Breast epithelium (tissue), 3 donors: Measurements from ENCODE around the gene SORBS1.

Experiments used
- POLR2A ChIP-seq: fragments of 450-650 bp; IDR thresholded peaks from one replicate; pipeline ENCODE4 v1.6.1; 2016; ENCODE audit warnings: antibody characterized with exemption, mild to moderate bottlenecking, moderate library complexity
- TF ChIP-seq, protein P1 (sequence below), 3 donors: fragments of 450-650 bp; IDR thresholded peaks; one replicate each; pipeline ENCODE4 v1.5.1; 2016 to 2017; ENCODE audit warnings: antibody characterized with exemption in 3 of 3, mild to moderate bottlenecking in 3 of 3, moderate library complexity in 3 of 3

DNA sequence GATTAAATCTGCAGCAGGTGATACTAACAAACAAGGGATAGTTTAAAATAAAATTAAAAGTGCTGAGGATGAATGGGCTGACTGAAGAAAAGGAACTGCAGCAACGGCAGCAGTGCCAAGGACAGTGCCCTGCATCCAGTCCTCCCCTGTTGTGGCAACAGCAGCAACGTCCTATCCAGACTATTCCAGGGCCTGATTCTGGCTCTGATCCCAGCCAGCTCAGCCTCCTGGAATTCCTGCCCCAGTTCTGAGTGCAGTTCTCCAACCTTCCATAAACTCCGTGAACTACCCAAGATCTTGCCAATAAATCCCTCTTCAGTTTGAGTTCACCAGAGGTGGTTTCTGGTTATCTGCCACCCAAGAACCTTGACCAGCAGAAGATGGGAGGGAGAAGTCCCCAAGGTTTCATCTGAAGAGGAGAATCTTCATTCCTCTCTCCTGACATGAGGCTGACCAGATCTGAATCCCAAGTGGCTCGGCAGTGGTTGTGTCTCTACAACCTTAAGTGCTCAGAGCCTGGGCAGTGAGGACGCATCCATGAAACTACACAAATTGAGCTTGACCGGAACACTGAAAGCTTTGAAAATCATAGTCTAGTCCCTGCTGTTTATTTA lies 115.8 kb downstream of the SORBS1 start:
- TF ChIP-seq, protein P1, sequence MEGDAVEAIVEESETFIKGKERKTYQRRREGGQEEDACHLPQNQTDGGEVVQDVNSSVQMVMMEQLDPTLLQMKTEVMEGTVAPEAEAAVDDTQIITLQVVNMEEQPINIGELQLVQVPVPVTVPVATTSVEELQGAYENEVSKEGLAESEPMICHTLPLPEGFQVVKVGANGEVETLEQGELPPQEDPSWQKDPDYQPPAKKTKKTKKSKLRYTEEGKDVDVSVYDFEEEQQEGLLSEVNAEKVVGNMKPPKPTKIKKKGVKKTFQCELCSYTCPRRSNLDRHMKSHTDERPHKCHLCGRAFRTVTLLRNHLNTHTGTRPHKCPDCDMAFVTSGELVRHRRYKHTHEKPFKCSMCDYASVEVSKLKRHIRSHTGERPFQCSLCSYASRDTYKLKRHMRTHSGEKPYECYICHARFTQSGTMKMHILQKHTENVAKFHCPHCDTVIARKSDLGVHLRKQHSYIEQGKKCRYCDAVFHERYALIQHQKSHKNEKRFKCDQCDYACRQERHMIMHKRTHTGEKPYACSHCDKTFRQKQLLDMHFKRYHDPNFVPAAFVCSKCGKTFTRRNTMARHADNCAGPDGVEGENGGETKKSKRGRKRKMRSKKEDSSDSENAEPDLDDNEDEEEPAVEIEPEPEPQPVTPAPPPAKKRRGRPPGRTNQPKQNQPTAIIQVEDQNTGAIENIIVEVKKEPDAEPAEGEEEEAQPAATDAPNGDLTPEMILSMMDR (IDR thresholded peaks at IDR 0.05) = no peak
- TF ChIP-seq POLR2A = no peak
